GF-D8 (cell line): ENCODE measurements around the gene MPO.
A peak's percentile ranks its signal among the peaks of the same experiment; 100 is the strongest.

ENCODE experiments used
- DNase-seq: peaks from one replicate; lab custom pipeline; 2025; lab: John Stamatoyannopoulos, UW

MPO gene

DNA sequence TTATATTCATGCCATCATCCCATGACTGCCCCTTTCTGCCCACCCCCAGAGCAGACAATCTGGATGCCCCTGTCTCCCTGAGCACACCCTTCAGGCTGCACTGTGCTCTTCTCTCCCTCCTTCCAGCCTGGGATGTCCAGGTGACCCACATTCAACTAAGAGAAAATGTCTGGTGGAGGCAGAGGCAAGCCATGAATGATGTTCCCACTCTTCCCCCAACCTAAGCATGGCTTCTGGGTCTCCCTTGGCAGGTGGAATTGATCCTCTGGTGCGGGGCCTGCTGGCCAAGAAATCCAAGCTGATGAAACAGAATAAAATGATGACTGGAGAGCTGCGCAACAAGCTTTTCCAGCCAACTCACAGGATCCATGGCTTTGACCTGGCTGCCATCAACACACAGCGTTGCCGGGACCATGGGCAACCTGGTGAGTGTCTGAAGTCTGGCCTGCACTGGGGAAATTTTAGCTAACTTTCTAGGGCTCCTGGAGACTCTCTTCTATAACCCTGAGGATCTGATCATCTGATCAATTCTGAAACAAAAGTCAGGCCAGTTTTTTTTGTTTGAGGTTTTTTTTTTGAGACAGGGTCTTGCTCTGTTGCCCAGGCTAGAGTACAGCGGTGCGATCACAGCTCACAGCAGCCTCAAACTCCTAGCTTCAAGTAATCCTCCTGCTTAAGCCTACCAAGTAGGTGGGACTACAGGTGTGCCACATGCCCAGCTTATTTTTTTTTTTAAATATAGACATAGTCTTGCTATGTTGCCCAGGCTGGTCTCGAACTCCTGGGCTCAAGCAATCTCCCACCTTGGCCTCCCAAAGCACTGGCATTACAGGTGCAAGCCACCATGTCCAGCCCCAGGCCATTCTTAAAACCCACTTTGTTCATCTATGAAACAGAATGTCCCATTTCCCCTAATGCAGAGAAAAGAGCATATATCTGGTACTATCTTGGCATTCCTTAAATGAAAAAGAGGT is 14.5 kb downstream of the MPO start:
- DNase-seq, result no peak

DNA sequence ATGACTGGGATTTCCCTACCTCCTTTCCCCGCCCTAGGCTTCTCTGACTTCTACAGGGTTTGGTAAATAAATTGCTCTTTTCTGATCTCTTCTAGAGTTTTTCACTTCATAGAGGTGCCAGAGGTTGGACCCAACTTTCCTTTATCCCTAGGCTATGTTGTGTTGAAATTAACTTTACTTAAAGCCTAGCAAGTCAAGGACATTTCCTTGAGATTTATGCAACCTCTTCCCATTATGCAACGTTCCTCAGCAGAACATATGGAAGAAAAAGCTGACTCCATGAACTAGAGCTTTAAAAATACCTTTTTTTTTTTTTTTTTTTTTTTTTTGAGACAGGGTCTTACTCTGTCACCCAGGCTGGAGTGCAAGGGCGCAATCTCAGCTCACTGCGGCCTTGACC is 15.5 kb downstream of the MPO start:
- no peak for DNase-seq

DNA sequence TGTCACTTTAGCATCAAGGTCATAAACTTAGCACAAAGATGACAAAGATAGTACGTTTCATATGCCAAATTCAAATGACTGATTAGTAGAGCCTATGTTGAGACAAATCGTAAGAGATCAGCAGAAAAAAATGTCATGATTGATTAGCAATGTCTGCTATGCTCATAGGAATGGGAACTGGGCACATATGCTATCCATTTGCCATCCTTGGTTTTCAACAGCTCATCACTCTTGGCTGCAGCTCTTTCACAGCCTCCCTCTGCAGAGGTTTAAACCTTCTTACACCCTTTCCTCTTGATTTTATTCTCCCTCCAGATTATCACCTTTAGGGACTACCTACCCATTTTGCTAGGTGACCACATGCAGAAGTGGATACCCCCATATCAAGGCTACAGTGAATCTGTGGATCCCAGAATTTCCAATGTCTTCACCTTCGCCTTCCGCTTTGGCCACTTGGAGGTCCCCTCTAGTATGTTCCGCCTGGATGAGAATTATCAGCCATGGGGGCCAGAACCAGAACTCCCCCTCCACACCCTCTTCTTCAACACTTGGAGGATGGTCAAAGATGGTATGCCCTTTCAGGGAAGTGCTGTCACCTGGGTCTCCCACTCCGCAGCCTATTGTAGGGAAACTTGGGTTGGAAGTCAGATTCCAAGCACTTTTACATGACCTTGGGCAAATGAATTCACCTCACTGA is 16.2 kb downstream of the MPO start:
- no peak for DNase-seq

DNA sequence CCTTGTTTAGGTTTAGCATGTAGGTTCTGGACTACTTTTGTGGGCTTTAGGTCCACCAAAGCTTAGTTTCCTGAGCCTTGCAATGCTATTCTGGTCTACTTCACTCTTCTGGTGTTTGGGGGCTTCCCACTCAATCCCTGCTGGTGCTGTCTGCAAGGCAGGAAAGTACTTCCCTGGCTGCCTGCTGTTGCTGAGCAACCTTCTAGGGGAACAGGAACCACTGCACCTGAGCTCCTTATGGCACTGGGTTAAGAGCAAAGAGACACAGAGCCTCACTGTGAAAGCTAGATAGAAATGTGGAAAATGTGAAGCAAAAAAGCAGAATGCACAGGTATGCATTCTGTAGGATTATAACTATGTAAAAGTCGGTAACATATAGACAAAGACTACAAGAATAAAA is 17.0 kb downstream of the MPO start:
- no peak for DNase-seq

DNA sequence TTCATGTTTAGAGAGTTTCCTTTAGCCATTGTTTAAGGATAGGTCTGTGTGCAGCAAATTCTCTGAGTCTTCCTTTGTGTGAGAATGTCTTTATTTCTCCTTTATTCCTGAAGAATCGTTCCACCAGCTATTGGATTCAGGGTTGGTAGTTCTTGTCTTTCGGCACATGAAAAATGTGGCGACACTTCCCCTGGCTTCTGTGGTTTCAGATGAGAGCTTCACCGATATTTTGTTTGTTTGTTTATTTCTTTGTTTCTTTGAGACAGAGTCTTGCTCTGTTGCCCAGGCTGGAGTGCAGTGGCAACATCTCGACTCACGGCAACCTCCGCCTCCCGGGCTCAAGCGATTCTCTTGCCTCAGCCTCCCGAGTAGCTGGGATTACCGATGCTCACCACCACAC is 18.6 kb downstream of the MPO start:
- no peak for DNase-seq

DNA sequence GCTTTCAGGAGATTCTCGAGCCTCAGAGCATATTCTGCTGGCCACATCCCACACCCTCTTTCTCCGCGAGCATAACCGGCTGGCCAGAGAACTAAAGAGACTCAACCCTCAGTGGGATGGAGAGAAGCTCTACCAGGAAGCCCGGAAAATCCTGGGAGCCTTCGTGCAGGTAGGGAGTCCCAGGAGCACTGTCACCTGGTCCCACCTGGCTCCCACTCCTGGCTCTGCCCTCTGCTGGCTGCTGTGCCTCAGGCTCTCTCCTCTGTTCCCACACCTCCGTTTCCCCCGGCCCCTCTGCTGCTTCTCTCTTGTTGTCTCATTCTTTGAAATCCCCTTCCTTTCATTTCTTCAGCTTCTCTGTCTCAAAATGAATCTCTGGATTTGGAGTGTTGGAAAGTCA is 25.9 kb downstream of the MPO start:
- DNase-seq, result no peak

DNA sequence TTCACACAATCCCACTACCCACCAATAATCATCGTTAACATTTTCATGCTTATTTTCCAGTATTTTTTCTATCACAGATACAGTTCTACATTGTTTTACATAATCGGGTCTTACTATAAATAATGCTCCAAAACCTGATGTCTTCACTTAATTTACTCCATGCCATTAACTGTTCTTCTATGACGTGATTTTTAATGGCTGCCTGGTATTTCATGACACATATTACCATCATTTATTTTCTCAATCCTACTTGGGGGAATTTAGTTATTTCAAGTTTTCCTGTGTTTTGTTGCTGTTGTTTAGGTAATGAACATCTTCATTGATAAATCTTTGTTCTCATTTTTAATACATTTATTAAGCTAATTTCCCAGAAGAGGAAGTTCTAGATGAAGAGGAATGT is 27.7 kb downstream of the MPO start:
- no peak for DNase-seq

DNA sequence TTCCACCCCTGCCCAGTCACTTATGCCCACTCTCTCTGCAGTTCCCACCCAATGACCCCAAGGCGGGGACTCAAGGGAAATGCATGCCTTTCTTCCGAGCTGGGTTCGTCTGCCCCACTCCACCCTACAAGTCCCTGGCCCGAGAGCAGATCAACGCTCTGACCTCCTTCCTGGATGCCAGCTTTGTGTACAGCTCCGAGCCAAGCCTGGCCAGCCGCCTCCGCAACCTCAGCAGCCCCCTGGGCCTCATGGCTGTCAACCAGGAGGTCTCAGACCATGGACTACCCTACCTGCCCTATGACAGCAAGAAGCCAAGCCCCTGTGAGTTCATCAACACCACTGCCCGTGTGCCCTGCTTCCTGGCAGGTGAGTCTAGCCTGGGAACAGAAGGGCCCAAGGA is 28.6 kb downstream of the MPO start:
- DNase-seq, result no peak

DNA sequence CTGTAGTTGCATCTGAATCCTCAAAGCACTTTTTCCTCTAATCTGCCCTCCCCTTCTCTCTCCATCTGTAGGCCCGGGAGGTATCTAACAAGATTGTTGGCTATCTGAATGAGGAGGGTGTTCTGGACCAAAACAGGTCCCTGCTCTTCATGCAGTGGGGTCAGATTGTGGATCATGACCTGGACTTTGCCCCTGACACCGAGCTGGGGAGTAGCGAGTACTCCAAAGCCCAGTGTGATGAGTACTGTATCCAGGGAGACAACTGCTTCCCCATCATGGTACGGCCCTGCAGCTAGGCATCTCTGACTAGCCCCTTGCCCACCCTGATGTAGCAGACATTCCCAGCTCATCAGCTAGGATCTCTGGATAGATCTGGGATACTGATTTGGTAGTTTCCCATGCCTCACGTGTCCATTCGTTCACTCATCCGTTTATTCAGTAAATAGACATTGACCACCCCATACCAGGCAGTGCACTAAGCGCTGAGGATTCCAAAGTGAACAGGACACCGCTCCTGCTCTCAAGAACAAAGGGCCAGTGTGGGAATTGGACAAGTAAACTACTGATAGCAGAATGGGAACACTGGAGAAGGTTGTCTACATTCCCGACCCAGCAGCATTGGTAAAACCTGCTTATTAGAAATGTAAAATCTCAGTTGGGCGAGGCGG is 30.3 kb downstream of the MPO start:
- DNase-seq, result no peak

DNA sequence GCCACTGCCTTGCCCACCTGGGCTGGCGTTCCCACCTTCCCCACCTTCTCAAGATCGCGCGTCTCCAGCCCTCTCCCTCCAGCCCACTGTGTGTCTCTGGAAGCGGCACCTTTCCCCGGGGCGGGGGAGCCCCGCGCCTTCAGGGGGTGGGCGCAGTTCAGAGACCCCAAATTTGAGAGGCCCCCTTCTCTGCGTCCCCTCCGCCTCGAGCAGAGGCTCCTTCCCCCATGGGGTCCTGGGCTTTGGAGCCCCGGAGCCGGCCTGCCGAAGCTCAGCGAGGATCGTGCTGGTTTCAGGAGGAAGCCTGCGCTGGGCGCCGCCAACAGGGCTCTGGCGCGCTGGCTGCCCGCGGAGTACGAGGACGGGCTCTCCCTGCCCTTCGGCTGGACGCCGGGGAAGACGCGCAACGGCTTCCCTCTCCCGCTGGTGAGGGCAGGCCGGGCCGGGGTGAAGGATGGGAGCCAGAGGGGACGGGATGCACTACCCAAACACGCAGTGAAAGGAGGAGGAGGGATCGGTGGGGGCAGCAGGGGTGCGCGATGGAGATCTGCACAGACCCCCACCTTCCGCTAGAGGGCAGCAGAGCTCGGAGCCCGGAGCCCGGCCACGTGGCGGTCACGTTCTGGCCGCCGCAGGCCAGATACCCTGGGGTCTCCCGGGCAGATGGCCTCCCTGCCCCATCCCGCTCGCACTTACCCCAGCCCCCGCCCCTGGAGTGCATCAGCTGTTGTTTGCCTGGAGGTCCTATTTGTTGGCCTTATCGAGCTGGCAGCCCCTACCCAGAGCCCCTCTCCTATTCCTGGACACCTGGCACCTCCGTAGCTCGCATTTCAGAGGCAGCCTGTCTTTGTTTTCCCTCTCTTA is 31.2 kb downstream of the MPO start:
- peak; percentile 40 for DNase-seq

DNA sequence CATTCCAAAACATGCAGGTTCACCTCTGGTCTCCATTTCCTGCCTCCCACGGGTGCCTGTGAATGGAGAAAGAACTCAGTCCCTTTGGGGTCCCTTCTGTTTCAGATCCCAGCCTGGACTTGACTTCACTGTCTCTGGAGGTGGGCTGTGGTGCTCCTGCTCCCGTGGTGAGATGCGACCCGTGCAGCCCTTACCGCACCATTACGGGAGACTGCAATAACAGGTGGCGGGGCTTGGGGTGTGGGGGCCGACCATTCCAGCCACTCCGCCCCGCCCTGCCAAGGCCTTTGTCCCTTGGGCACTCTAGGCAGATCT is 31.8 kb downstream of the MPO start:
- no peak for DNase-seq

DNA sequence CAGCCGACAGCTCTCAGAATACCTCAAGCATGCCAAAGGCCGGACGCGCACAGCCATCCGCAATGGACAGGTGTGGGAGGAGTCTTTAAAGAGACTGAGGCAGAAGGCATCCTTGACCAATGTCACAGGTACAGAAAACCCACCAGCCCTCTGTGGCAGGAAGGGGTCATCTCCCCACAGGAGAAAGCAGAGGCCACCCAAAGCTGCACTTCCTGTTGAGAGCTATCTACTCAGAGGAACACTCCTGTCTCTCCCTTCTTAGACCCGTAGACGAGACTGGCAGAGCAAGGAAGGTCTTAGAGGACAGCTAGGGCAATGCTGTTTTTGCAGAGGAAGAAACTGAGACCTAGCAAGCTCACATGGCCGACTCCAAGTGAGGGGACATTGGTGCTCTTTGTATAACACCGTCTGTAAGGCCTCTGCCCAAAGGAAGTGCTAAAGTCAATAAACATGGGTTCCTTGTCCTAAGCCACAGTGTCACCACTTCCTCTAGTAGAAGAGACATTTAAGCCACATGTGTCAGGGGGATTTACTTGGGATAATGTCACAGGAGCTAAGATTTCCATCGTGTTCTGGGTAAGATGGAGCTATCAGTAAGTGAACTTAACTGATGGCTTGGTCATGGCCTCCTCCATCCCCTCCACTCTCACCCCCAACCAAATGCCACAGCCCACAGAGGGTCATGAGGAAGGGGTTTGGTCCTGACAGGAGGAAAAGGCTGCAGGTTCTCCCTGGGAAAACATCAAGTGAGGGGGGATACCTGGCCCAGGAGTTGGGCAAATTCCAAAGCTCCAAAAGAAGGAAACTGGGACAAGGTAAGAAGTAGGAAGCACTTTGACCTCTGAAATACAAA is 33.0 kb downstream of the MPO start:
- DNase-seq, result peak; percentile 30

DNA sequence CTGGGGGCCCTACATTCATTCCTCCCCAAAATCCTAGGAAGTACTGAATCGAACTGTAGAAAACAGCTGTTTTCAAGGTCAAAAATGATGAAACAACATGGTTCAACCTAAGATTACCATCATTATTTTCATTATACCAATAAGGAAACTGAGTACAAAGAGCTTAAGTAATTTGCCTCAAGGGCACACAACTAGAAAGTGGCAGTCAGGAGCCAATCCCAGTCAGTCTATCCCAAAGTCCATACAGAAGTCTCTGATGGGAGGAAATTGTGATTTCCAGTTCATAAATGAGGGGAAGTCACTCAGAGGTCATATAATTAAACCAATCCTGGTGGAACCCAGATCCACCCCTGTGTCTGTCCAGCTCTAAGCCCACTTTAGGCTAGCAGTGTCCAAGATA is 34.0 kb downstream of the MPO start:
- DNase-seq, result no peak

DNA sequence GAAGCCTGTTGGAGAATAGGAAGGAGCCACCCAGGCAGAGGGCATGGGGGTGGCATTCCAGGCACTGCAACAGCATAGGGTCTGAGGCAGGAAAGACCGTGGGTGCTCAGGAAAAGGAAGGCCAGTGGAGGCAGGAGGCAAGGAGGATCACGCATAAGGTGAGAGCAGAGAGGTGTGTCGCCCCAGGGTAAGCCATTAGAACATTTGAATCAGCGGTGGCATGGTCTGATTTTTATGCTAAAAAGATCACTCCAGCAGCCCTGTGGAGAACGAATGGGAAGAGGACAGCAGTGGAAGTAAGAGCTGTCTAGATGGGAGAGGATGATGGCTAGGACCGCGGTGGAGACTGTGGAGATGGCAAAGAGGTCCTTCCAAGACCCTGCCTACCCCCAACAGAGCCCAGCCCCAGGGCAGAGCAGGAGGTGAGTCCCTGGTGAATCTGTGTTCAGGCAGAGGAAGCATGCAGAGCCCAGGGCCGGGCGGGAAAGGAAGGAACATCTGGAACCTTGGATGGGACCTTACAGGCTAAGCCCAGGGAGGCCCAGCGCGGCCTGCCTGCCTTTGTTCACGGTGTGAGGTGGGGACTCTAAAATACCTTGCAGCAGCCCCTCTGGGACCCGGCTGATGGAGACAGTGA is 34.5 kb downstream of the MPO start:
- DNase-seq, result no peak

DNA sequence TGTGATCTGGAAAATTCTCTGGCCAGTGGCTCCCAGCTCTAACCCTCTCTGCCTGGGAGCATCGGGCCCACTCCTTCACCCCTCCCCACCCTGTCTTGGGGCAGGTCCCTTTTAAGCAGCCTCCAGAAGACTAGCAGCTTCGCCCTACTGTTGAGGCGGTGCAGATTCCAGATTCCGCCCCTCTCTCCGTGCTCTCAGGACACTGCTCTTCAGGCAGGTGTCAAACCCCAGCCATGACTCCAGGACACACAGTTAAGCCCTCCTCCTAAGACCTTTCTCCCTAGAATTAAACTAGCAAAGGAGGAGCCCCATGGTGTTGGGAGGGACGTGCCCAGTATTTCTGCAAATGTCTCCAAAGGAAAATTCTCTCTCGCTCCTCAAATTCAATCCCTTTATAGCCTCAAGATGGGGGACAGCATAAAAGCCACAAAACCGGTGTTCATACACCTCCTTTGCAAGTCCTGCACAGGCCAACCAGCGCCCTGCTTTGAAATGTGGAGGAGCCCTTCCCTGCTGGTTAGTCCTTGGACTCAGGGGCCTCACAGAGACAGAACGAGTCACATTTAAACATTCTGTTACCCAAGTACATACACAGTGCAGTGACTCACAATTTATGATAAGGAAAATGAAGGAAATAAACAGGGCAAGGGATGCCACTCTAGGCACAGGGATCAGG is 35.2 kb downstream of the MPO start:
- no peak for DNase-seq

DNA sequence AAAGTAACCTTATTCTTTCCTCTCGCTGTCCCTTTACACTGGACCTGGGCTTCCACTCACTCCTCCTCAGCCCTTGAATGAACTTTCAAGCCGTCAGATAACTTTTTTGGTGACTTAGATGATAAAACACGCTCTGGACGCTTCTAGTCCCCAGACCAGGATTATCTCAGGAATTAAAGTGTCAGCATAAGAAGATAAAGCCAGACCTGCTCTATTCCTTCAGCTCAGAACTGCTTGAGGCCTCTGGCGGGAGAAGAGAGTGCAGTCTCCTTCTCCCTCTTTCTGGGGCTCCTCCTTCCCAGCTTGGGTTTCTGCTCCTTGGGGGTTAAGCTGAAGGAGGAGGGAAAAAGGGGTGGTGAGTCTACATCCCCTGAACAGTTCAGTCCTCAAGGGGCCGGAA is 35.8 kb downstream of the MPO start:
- DNase-seq, result no peak

DNA sequence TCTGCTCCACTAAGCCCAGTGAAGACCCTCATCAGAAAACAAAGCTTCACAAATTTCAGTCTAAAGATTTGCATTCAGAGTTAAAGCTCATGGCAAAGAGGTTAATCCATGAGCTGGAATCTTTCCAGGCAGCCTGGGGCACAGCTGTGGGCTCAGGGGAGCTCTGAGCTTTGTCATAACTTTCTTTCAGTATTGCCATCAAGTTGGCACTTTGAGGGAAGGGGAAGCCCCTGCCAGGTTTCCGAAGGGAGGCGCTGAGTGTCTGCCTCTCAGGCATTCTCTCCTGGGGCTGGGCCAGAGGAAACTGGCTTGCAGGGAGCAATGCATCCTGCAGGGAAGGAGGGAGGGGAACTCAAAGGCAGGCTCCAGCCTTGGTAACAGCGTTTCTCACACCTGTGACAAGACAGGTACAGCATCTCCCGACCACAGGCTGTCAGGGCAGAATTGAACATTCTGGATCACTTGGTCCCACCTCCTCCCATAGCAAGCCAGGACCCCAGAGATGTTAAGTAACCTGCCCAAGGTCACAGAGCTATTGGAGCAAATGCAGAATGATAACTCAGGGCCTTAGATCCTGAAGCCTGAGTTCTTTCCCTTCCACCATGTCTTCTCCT is 38.5 kb downstream of the MPO start:
- DNase-seq, result no peak

DNA sequence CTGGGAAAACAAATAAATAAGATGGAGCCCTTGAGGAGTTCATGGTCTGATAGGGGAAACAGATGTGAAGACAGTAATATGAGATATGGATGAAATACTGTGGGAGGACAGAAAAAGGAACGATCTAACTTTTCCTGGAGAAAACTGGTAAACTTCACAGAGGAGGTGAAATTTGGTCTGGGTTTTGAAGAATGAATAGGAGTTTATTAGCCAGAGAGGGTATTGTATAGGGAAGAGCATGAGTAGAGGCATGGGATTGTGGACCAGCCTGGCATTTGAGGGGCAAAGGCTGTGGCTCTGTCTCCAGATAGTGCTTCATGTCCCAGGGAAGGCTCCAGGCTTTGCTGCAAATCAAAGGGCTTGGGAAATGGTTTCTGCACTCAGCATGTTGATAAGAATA is 40.7 kb downstream of the MPO start:
- no peak for DNase-seq

DNA sequence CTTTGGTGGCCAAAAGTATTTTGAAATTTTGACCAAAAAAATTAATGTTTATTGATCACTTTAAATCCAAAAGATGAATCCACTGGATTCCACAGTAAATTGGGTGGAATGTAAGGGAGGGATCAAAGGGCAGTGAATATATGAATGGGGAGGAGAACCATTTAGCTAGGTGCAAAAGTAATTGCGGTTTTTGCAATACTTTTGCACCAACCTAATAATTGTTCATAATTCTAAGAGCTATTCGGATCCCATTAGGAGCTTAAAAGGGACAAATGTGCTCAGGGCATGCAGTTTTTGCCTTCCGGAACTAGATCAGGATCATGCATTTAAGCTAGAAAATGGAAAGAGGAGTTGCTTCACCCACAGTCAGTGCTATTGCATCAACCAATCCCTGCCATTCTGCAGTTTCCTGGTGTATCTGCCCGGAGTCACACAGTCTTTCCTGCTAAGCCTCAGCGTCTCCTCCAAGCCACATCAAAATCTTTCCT is 42.5 kb downstream of the MPO start, which contains the start of gene LPO:
LPO (plus strand) TSS at position 438 of the 488 bp plus-strand sequence. CDS start 4,396 bp downstream, outside the sequence.
- DNase-seq, result peak; percentile 35
